Adipocyte (in vitro differentiated cells): ENCODE results near the gene MRGPRX3.

ENCODE experiments used
- DNase-seq: peaks from one replicate; pipeline ENCODE4 v3.0.0-alpha.2; 2015; ENCODE audit warnings: low read depth
- H3K27me3 ChIP-seq: replicated peaks from 2 replicates; pipeline ENCODE4 v1.7.0; 2013; ENCODE audit warnings: mild to moderate bottlenecking, low read length, moderate library complexity; ENCODE audit not compliant: control insufficient read depth, insufficient read depth
- H3K36me3 ChIP-seq: 2 replicates; pipeline ENCODE4 v1.7.0; 2013; ENCODE audit warnings: low read length, mild to moderate bottlenecking, moderate library complexity; ENCODE audit not compliant: control insufficient read depth, insufficient read depth, severe bottlenecking
- H3K4me1 ChIP-seq: 2 replicates; pipeline ENCODE4 v1.7.0; 2013; ENCODE audit warnings: mild to moderate bottlenecking, low read length, moderate library complexity; ENCODE audit not compliant: control insufficient read depth, insufficient read depth
- H3K4me3 ChIP-seq: 2 replicates; pipeline ENCODE4 v1.7.0; 2013; ENCODE audit warnings: mild to moderate bottlenecking, low read length, moderate library complexity
- H3K9ac ChIP-seq: 2 replicates; pipeline ENCODE4 v1.7.0; 2013; ENCODE audit warnings: mild to moderate bottlenecking, low read length, moderate library complexity
- H3K9me3 ChIP-seq: 2 replicates; pipeline ENCODE4 v1.7.0; 2013; ENCODE audit warnings: mild to moderate bottlenecking, low read length, moderate library complexity; ENCODE audit not compliant: control insufficient read depth

The MRGPRX3 gene

GRCh38 chr11:18132341-18132740, at the start of gene MRGPRX3:
TSS of gene MRGPRX3 (plus strand) at chr11:18132571. CDS start at chr11:18137203, 4,632 bp downstream.
- Histone ChIP-seq H3K9ac (no peak within 1 kb of the TSS), H3K4me1 (no peaks in the 10 kb centered on the region), H3K27me3 (peaks cover 32% of the 10 kb centered on the region), H3K36me3 (no peaks in the 10 kb centered on the region), H3K9me3 (peaks cover 4% of the 10 kb centered on the region), H3K4me3 (no peak within 1 kb of the TSS)
- no peak for DNase-seq

- H3K36me3 ChIP-seq, result peaks cover 57% of the 10 kb centered on the region
- H3K9ac ChIP-seq, result no peak overlapping the region
- no peaks in the 10 kb centered on the region for H3K4me1 ChIP-seq
- DNase-seq, result no peak
- no peaks in the 10 kb centered on the region for H3K27me3 ChIP-seq
- H3K9me3 ChIP-seq, result no peaks in the 10 kb centered on the region
- H3K4me3 ChIP-seq, result no peak overlapping the region
Measured at GRCh38 chr11:18088366-18088765, 44.0 kb upstream of the MRGPRX3 start.

- Histone ChIP-seq H3K9me3 (no peaks in the 10 kb centered on the region), H3K27me3 (no peaks in the 10 kb centered on the region), H3K4me1 (no peaks in the 10 kb centered on the region), H3K36me3 (peaks cover 63% of the 10 kb centered on the region), H3K9ac (no peak overlapping the region), H3K4me3 (no peak overlapping the region)
- no peak for DNase-seq
Measured at GRCh38 chr11:18088966-18089365, 43.4 kb upstream of the MRGPRX3 start.

GRCh38 chr11:18091731-18092130, 40.6 kb upstream of the MRGPRX3 start:
- no peak for DNase-seq
- Histone ChIP-seq H3K4me1 (no peaks in the 10 kb centered on the region), H3K27me3 (no peaks in the 10 kb centered on the region), H3K4me3 (no peak overlapping the region), H3K36me3 (peaks cover 68% of the 10 kb centered on the region), H3K9me3 (no peaks in the 10 kb centered on the region), H3K9ac (no peak overlapping the region)

GRCh38 chr11:18093959-18094358, 38.4 kb upstream of the MRGPRX3 start:
- Histone ChIP-seq H3K36me3 (peaks cover 50% of the 10 kb centered on the region), H3K4me1 (no peaks in the 10 kb centered on the region), H3K4me3 (no peak overlapping the region)

GRCh38 chr11:18100926-18101656, 31.3 kb upstream of the MRGPRX3 start:
- H3K36me3 ChIP-seq, result peaks cover 21% of the 10 kb centered on the region
- H3K4me1 ChIP-seq, result no peaks in the 10 kb centered on the region
- H3K9me3 ChIP-seq, result no peaks in the 10 kb centered on the region
- no peak overlapping the region for H3K4me3 ChIP-seq
- no peak for DNase-seq
- no peak overlapping the region for H3K9ac ChIP-seq
- H3K27me3 ChIP-seq, result no peaks in the 10 kb centered on the region

More at GRCh38 chr11:18093959-18094358, 38.4 kb upstream of the MRGPRX3 start:
- H3K9me3 ChIP-seq, result no peaks in the 10 kb centered on the region
- no peak for DNase-seq
- no peak overlapping the region for H3K9ac ChIP-seq
- no peaks in the 10 kb centered on the region for H3K27me3 ChIP-seq

- Histone ChIP-seq H3K4me1 (no peaks in the 10 kb centered on the region), H3K9me3 (no peaks in the 10 kb centered on the region), H3K27me3 (peaks cover 5% of the 10 kb centered on the region), H3K36me3 (peaks cover 21% of the 10 kb centered on the region), H3K9ac (peak overlapping the region; percentile 93), H3K4me3 (peak overlapping the region; percentile 98)
- peak; percentile 6 for DNase-seq
Measured at GRCh38 chr11:18105086-18105801, 27.1 kb upstream of the MRGPRX3 start.

GRCh38 chr11:18105802-18106574, 26.4 kb upstream of the MRGPRX3 start, which contains the start of gene SAAL1:
TSS of gene SAAL1 (minus strand) at chr11:18106082. CDS start at chr11:18106041, 41 bp downstream.
- H3K4me3 ChIP-seq, result peak within 1 kb of the TSS; percentile 98
- peak within 1 kb of the TSS; percentile 93 for H3K9ac ChIP-seq
- DNase-seq, result peak; percentile 93
- H3K9me3 ChIP-seq, result no peaks in the 10 kb centered on the region
- H3K4me1 ChIP-seq, result no peaks in the 10 kb centered on the region
- peaks cover 17% of the 10 kb centered on the region for H3K36me3 ChIP-seq
- peaks cover 13% of the 10 kb centered on the region for H3K27me3 ChIP-seq

GRCh38 chr11:18106688-18107087, 25.7 kb upstream of the MRGPRX3 start:
- no peaks in the 10 kb centered on the region for H3K4me1 ChIP-seq
- H3K9me3 ChIP-seq, result no peaks in the 10 kb centered on the region
- peaks cover 17% of the 10 kb centered on the region for H3K27me3 ChIP-seq
- H3K9ac ChIP-seq, result no peak overlapping the region
- no peak for DNase-seq
- no peak overlapping the region for H3K4me3 ChIP-seq
- H3K36me3 ChIP-seq, result peaks cover 12% of the 10 kb centered on the region

GRCh38 chr11:18108254-18108653, 24.1 kb upstream of the MRGPRX3 start:
- H3K27me3 ChIP-seq, result peaks cover 28% of the 10 kb centered on the region
- no peak for DNase-seq
- H3K4me1 ChIP-seq, result no peaks in the 10 kb centered on the region
- no peak overlapping the region for H3K4me3 ChIP-seq
- H3K36me3 ChIP-seq, result no peaks in the 10 kb centered on the region
- H3K9ac ChIP-seq, result no peak overlapping the region
- H3K9me3 ChIP-seq, result no peaks in the 10 kb centered on the region

- no peaks in the 10 kb centered on the region for H3K9me3 ChIP-seq
- H3K36me3 ChIP-seq, result no peaks in the 10 kb centered on the region
- H3K9ac ChIP-seq, result no peak overlapping the region
- H3K4me1 ChIP-seq, result no peaks in the 10 kb centered on the region
- no peak overlapping the region for H3K4me3 ChIP-seq
- peaks cover 51% of the 10 kb centered on the region for H3K27me3 ChIP-seq
- DNase-seq, result no peak
Measured at GRCh38 chr11:18111005-18111404, 21.4 kb upstream of the MRGPRX3 start.
